NCI-H2171 treated with DMSO at 0.1 percent for 48 hours (cell line): ENCODE measurements around the gene CCS.
"Not testable (repeated sequence)": the region's sequence is repeated elsewhere in the genome, so short reads cannot be mapped to it uniquely, and the experiment has no call there.

Experiments
- DNase-seq: peaks from one replicate; lab custom pipeline; 2025; lab: John Stamatoyannopoulos, UW

Gene CCS, protein sequence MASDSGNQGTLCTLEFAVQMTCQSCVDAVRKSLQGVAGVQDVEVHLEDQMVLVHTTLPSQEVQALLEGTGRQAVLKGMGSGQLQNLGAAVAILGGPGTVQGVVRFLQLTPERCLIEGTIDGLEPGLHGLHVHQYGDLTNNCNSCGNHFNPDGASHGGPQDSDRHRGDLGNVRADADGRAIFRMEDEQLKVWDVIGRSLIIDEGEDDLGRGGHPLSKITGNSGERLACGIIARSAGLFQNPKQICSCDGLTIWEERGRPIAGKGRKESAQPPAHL

DNA sequence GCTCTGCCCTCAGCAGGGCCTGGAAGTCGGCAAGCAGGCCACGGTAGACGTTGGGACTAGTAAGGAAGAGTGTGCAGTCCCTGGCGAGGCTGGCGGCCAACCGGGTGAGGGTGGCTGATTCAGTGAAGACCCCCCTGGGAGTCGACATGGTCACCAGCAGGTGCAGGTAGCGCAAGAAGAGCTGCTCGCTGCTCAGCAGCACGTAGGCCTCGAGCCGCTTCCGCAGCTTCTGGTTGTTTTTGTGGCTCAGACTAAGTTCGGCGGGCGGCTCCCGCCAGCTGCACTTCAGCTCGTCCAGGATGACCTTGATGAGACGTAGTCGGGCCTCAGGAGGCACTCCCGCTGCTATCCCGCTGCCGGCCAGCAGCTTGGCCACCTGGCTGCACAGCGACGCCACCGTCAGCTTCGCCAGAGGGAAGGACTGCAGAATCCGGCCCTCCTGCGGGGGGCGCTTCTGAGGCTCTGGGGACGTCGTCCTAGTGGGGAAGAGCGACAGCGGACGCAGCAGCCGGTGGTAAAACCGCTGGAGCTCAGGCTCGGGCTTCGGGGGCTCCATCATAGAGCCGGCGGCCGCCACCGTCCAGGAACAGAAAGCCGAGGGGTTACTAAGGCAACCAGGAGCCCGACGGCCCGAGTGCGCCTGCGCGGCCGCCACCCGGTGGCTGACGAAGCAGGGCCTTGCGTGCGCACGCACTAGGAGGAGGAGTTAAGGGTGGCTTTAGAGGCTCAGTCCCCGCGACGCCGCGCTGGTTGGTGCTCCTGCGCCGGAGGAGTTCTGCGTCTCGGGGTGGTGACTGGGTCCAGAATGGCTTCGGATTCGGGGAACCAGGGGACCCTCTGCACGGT, at the start of gene CCS, which contains the start of gene CCDC87:
Gene CCS, plus strand, starts transcription at position 729 of the 846 bp plus-strand sequence. Its CDS starts 77 bp downstream, at position 806.
Gene CCDC87, minus strand, starts transcription at position 607 of the 846 bp plus-strand sequence. Its CDS starts 48 bp downstream, at position 559.
- DNase-seq, result peak; percentile 95

DNA sequence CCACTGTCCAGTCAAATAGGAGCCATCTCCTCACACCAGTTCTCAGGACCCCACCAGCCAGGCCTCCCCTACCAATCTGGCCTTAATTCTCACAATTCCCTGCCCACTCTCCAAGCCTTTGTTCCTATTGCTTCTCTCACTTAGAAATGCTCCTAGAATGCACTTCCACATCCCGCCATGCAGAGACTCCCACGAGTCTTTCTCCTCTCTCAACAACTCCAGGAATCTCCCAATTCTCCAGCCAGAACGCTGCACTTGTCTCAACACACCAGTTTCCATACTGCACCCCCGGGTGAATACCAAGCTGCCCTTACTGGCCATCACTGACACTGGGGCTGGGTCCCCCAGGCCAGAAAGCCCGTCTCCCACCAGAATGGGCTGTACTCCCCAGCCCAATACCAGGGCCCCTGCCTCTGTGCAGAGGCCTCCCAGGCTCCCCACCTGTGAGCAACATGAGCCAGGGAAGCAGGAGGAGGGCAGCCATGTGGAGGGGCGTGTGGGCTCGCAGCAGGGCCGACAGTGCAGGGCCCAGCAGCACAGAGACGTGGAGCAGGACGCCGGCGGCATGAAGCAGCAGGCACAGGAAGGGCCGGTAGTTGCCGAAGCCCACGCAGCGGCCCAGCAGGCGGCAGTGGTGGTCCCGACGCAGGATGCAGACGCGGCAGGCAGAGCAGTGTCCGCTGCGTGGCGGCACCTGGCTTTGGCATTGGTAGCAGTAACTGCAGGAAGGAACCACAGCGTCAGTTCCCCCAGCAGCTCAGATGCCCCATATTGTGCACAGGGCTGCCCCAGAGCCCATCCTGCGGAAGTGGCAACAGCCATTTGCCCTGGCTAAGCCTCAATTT, 49.5 kb upstream of the CCS start:
- DNase-seq, result no peak

DNA sequence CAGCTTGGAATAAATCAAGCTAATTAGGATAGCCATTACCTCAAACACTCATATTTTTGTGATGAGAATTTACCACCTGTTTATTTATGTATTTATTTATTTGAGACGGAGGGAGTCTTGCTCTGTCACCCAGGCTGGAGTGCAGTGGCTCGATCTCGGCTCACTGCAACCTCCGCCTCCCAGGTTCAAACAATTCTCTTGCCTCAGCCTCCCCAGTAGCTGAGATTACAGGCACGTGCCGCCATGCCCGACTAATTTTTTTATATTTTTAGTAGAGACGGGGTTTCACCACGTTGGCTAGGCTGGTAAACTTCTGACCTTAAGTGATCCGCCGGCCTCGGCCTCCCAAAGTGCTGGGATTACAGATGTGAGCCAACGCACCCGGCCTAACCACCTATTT, 48.0 kb upstream of the CCS start:
- not testable (repeated sequence) for DNase-seq

DNA sequence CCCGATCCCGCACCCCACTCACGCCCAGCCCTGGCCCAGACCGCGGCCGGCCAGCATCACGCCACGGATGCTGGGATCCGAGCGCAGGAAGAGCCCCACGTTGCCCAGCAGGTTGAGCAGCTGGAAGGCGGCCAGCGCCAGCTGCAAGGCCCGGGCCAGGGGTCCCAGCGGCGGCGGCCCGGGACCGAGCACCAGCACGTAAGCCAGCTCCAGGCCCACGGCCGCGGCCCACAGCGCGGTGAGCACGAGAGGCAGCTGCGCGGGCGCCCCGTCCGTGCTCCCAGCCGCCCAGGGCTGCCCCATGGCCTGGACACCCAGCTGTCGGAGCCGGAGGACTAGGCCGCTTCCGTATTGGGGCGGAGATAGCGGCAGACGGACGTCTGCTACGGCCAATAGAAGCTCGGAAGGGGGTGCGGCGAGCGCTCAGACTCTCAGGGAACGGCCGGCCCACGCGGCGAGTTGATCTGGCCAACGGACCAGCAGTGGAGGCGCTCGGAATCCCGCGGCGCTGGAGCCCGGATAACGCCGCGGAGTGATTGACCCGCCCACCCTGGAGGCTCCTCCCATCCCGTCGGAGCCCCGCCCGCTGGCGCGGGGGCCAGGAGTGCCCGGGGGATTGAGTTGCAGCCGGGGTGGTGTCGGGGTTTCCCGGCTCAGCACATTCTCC, 47.2 kb upstream of the CCS start, which contains the start of gene ZDHHC24:
Gene ZDHHC24, minus strand, starts transcription at position 348 of the 667 bp plus-strand sequence. Its CDS starts 45 bp downstream, at position 303.
- DNase-seq, result peak; percentile 90

DNA sequence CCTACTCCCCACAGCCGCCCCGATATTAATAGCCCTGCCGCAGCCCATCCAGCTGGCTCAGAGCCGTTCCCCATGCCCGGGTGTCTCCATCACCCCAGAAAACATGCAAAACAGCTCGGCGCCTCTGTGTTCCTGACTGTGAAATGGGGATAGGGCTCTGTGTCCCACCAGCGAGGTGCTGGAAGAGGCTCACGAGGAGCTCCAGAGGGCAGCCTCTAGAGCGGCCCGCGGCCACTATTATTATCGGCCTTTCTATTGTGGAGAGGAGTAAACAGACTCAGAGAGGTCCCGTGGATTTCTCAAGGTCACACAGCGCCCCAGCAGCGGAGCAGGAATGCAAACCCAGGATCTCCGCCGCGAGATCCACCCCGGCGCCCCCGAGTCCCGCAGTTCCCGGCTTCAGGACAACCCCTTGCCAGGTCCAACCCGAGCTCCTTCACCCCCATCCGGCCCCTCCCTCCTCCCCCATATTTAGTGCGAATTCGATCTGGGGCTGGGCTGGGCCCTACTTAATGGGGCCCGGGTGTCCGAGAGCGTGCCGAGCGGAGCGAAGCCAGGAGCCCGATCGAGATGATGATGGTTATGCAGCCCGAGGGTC, 46.5 kb upstream of the CCS start, which contains the start of gene ACTN3:
Gene ACTN3, plus strand, starts transcription at position 536 of the 598 bp plus-strand sequence. Its CDS starts 35 bp downstream, at position 571.
- DNase-seq, result no peak

DNA sequence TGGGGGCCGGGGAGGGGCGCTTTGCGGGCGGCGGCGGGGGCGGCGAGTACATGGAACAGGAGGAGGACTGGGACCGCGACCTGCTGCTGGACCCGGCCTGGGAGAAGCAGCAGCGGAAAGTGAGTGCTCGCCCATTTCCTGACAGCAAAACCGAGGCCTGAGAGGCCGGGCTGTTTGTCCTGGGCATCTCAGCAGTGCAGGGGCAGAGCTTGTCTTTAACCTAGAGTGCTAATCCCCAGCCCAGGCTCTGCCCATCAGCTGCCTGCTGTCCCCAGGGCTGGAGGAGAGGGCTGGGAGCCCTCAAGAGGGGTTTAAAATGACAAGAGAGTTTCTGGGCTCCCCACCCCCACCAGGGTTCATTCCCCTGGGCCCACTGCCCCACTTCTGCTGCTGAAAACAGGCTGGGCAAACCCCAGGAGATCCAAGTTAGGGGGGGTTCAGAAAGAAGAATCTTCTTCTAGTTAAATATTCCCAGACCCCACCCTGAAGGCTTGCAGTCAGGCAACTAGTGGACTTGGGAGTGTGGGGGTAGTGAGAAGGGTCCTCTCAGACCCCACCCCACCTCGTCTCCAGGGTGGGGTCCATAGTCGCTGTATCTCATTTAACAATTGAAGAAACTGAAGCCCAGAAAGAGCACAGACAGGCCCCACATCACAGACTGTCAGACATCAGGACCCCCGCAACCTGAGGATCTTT, 45.9 kb upstream of the CCS start:
- peak; percentile 7 for DNase-seq

DNA sequence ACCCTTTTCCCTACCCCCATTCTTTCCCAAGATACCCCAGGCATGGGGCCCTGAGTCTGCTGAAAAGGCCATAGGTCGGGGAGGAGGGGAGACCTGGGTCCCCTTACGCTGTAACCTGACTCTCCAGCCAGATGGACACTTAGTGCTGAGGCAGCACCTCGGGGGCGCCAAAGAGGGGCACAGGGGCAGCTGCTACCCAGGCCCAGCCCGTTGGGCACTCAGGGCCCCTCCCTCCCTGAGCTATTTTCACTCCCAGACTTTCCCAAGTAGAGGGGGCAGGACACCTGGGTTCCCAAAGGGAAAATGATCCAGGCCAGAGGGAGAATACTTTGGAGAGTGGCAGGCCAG, 45.3 kb upstream of the CCS start:
- peak; percentile 55 for DNase-seq

DNA sequence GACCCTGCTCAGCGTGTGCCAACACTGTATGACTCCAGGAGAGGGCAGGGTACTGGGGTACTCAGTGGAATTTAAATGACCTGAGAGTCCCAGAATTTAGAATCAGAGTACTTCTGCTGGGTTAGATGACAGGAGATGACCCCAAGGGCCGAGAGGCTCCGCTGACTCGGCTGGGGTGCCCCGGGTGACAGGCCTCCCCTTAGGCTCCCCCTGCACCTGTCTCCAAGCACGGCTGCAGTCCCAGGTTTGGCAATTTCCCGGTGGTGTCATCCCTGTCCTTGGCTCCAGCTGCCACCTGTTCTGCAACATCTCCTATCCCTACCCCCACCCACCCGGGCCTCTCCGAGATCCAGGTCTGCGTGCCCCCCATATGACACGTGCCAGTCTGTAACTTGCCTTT, 44.9 kb upstream of the CCS start:
- peak; percentile 92 for DNase-seq

DNA sequence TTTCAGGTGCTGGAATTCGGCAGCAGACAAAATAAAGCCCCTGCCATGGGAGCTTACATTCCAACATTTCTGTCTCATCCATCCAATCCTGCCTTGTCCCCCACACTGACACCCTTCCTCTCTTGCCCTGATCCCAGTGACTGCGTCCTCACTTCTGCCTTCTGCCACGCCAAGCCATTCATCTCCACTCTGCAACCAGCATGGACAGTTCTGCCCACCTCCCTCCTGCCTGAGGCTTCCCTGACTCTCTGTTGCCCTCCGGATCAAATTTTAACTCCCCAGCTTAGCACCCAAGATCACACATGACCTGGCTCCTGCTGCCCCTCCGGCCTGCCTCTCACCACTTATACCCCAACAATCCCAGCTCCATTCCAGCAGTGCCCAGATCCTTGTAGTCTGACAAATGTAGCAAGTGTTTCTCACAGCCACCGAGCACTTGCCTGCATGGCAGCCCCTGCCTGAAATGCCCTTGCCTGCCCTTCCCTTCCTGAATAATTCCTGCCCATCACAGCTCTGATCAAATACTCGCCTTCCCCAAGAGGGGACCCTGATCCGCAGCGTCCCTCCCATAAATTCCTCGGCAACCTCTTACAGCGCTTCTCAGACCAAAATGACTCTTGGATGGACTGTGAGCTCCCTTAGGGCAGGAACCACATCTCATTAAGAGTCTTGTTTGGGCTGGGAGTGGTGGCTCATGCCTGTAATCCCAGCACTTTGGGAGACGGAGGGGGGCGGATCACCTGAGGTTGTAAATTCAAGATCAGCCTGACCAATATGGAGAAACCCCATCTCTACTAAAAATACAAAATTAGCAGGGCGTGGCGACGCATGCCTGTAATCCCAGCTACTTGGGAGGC, 44.0 kb upstream of the CCS start:
- no peak for DNase-seq

DNA sequence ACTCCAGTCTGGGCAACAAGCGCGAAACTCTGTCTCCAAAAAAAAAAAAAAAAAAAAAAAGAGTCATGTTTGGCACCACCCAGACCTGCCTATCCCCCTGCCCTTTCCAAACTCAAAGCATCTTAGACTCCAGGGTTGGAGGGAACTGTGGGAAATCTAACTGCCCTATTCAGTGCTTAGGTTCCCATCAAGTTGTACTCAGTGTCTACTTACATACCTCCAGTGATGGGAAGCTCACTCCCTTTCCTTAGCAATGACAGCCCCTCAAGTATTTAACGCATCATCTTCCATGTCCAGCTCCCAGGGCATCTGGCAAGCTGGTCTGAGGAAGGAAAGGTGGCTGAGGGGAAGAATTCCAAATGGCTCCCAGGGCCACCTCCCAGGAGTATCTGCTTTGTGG, 43.3 kb upstream of the CCS start:
- DNase-seq, result no peak

DNA sequence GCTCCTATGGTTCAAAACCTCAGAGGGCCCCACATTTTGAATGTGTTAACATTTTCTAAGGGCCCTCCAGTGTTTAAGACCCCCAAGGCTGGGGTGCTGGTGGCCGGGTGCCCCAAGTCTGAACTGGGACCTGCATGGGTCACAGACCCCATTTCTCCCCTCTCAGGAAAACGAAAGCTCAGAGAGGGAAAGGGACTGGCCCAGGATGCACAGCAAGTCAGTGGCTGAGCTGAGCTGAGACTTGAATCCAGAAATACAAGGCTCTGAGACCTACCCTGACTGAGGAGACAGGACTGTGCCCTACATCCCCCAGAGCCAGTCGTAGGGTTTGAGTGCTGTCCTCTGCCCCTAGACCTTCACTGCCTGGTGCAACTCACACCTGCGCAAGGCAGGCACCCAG, 42.1 kb upstream of the CCS start:
- no peak for DNase-seq

DNA sequence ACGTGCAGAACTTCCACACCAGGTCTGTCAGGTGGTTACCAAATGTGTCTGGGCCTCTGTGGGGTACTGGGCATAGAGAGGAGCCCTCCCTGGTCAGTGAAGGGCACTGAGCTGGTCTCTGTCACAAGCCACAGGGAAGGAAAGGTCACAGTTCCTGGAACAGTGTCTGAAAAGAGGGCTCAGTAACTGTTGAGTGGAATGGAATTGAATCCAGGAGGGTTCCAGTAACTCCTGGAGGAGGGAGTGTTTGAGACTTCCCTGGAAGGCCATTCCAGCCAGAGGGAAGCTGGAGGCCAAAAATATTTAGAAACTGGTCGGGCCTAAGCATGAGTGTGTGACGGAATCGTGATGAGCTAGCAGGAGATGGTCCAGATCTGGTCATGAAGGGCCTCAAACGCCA, 38.4 kb upstream of the CCS start:
- no peak for DNase-seq

DNA sequence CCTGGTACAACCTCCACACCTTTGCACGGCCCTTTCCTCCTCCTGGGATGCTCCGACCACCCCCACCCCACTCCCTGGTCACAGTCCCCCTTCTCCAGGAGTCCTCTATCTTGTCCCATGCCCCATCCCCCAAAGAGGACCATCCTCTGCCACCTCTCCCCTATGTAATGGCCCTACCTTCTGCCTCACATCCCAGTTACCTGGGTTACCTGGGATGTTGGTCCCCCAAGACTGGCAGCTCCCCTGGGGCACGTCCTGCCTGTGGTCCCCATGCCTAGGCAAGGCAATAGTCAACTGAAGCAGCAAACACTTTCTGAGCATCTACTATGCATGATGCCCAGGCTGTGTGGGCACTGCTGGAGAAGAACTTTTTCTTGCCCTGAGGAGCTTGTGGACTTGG, 37.6 kb upstream of the CCS start:
- no peak for DNase-seq

DNA sequence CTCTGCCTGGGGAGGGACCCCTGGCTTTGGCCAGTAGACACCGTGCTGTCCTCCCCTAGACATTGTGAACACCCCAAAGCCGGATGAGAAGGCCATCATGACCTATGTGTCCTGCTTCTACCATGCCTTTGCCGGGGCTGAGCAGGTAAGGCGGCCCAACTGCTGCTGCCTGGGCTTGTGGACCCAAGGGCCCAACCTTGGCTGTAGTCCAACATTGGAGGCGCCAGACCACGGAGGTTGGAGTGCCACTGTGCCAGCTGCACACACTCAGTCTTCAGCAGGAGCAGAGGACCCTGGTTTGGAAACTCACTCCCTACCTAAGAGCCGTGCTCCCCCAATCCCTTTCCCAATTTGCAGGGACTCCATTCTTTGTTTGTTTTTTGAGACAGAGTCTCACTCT, 36.9 kb upstream of the CCS start:
- no peak for DNase-seq

DNA sequence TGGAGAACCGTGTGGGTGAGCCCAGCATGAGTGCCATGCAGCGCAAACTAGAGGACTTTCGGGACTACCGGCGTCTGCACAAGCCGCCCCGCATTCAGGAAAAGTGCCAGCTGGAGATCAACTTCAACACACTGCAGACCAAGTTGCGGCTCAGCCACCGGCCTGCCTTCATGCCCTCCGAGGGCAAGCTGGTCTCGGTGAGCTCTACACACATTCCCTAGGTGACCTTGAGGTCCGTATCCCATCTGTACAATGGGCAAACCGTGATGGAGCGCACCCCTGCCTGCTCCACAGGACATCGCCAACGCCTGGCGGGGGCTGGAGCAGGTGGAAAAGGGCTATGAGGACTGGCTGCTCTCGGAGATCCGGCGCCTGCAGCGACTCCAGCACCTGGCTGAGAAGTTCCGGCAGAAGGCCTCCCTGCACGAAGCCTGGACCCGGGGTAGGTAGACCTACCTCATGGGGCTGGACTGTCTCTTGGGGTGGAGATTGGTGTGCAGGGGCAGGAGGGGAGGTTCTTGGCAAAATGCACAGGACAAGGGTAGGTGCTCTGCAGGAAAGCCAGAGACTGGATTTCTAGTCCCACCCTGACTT, 35.2 kb upstream of the CCS start:
- DNase-seq, result no peak

DNA sequence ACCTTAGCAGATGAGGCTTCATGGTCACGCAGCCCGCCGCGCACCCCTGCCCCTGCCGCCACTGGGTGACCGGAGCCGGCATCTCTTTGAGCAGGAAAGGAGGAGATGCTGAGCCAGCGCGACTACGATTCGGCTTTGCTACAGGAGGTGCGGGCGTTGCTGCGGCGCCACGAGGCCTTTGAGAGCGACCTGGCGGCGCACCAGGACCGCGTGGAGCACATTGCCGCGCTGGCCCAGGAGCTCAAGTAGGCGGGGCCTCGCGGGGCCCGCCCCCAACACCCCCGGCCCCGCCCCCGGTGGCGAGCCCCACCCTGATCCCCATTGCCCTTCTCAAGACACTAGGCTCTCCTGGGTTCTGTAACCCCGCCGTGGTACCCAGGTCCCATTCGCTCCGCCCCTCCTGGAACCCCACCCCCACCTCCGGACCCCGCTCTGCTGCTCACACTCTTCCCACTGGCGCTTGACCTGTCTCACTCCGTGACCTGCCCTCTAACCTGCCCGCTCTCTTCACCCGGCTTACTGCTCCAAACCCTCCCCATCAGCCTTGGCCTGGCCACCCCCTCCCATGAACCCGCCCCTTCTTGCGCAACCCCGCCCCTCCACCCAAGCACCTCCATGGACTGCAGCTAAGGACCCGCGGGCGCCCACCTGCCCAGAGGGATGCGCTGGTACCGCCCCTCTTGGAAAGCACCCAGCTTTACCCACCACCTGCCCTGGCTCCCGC, 33.7 kb upstream of the CCS start:
- DNase-seq, result no peak

DNA sequence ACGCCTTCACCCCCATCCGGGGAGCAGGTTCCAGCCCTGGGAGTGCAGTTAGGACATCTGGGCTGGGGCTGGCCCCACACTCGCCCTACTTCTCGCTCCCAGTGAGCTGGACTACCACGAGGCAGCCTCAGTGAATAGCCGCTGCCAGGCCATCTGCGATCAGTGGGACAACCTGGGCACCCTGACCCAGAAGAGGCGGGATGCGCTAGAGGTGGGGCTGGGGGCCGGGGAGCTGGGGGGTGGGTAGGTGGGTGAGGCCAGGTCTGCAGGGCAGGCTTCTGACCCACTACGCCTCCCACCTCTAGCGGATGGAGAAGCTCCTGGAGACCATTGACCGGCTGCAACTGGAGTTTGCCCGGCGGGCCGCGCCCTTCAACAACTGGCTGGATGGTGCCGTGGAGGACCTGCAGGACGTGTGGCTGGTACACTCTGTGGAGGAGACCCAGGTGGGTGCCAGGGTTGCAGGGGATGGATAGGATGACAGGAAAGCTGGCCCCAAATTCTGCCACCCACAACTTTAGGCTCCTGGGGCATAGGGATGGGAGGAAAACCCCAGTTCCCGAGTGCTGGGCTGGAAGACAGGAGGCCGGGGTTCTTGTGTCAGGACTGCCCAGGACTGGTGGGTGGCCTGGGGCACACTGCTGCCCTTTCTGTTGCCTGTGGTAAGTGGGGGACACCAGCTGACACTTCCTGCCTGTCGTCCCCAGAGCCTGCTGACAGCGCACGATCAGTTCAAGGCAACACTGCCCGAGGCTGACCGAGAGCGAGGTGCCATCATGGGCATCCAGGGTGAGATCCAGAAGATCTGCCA, 32.9 kb upstream of the CCS start:
- DNase-seq, result no peak
